Amygdala (tissue), 56 donors: ENCODE measurements around the gene RUNX1.

ENCODE experiments used
- DNase-seq, 56 donors: peaks; one replicate each; lab custom pipeline; 2025; lab: John Stamatoyannopoulos, UW

Gene RUNX1

GRCh38 chr21:34865400-34866241, 183.5 kb downstream of the RUNX1 start:
- peak in 9 of 56 donors; percentile 3 to 41 (median 15) for DNase-seq

- no peak for DNase-seq
These were observed 184.5 kb downstream of the RUNX1 start for GRCh38 chr21:34864370-34865149.

- DNase-seq, result no peak
These were observed 186.2 kb downstream of the RUNX1 start for GRCh38 chr21:34862951-34863350.

- DNase-seq, result no peak
These were observed 187.8 kb downstream of the RUNX1 start for GRCh38 chr21:34861258-34861657.

GRCh38 chr21:34859976-34860653, 189.0 kb downstream of the RUNX1 start:
- DNase-seq, result no peak

GRCh38 chr21:34858559-34858958, 190.5 kb downstream of the RUNX1 start:
- no peak for DNase-seq

- no peak for DNase-seq
These were observed 191.2 kb downstream of the RUNX1 start for GRCh38 chr21:34857874-34858273.

GRCh38 chr21:34857122-34857713, 191.9 kb downstream of the RUNX1 start:
- DNase-seq, result no peak

GRCh38 chr21:34852448-34852847, 196.7 kb downstream of the RUNX1 start:
- DNase-seq, result no peak

GRCh38 chr21:34850166-34850690, 198.9 kb downstream of the RUNX1 start:
- no peak for DNase-seq

GRCh38 chr21:34846601-34847112, 202.4 kb downstream of the RUNX1 start:
- no peak for DNase-seq

GRCh38 chr21:34845521-34846451, 203.3 kb downstream of the RUNX1 start:
- no peak for DNase-seq

- DNase-seq, result no peak
These were observed 204.2 kb downstream of the RUNX1 start for GRCh38 chr21:34844924-34845238.

GRCh38 chr21:34844013-34844923, 204.8 kb downstream of the RUNX1 start:
- DNase-seq, result no peak

- DNase-seq, result no peak
These were observed 205.5 kb downstream of the RUNX1 start for GRCh38 chr21:34843562-34843961.

GRCh38 chr21:34841154-34841553, 207.9 kb downstream of the RUNX1 start:
- DNase-seq, result no peak

GRCh38 chr21:34840693-34841092, 208.4 kb downstream of the RUNX1 start:
- DNase-seq, result no peak
